ENCODE measurements around the gene NMNAT3.

The NMNAT3 gene

DNA sequence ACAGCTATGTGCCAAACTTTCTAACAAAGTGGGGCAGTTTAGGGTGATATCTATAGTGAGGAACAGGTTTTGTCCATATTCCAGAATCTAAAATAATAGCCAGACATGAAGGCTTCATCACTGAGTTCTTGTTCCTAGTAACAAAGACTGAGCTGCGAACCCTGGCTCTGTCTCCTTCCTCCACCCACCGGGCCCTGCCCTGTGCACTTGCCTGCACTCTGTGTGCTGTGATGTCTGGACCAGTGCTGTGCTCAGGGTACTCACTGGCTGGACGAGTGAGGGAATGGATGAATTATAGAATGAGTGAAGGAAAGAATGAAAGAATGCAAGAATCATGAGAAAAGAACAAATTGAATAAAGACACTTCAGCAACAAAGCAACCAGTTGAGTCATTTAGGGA, 8.9 kb upstream of the NMNAT3 start:
- no peak for TF ChIP-seq EZH2phosphoT487 (conservative IDR thresholded peaks at IDR 0.05; ENCODE audit: low read length)
- TF ChIP-seq, protein P1, sequence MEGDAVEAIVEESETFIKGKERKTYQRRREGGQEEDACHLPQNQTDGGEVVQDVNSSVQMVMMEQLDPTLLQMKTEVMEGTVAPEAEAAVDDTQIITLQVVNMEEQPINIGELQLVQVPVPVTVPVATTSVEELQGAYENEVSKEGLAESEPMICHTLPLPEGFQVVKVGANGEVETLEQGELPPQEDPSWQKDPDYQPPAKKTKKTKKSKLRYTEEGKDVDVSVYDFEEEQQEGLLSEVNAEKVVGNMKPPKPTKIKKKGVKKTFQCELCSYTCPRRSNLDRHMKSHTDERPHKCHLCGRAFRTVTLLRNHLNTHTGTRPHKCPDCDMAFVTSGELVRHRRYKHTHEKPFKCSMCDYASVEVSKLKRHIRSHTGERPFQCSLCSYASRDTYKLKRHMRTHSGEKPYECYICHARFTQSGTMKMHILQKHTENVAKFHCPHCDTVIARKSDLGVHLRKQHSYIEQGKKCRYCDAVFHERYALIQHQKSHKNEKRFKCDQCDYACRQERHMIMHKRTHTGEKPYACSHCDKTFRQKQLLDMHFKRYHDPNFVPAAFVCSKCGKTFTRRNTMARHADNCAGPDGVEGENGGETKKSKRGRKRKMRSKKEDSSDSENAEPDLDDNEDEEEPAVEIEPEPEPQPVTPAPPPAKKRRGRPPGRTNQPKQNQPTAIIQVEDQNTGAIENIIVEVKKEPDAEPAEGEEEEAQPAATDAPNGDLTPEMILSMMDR (IDR thresholded peaks at IDR 0.05; ENCODE audit: insufficient read depth, low read length, poor library complexity, severe bottlenecking): no peak
- no peaks in the 10 kb centered on the region for H3K9me3 ChIP-seq (ENCODE audit: insufficient read depth, low read length)
- no peak overlapping the region for H3K27ac ChIP-seq (ENCODE audit: low read depth, low read length)
- H2AFZ ChIP-seq (ENCODE audit: low read depth, low read length, severe bottlenecking): no peak overlapping the region
- H3K27me3 ChIP-seq (ENCODE audit: low read length): no peaks in the 10 kb centered on the region
- no peak overlapping the region for H3K9ac ChIP-seq (ENCODE audit: low read length)
- H3K36me3 ChIP-seq (ENCODE audit: low read length): no peaks in the 10 kb centered on the region
- H3K79me2 ChIP-seq (ENCODE audit: insufficient read depth, low read length): no peaks in the 10 kb centered on the region
- no peaks in the 10 kb centered on the region for H3F3A ChIP-seq (ENCODE audit: insufficient read depth)
- H3K4me3 ChIP-seq (ENCODE audit: insufficient read depth, low read length, poor library complexity, severe bottlenecking): no peak overlapping the region
- H3K4me2 ChIP-seq (ENCODE audit: low read depth, low read length, poor library complexity, severe bottlenecking): no peak overlapping the region
- no peaks in the 10 kb centered on the region for H4K20me1 ChIP-seq (ENCODE audit: low read depth, low read length)
- no peaks in the 10 kb centered on the region for H3K9me2 ChIP-seq (replicated peaks; ENCODE audit: insufficient read depth, low read length)

DNA sequence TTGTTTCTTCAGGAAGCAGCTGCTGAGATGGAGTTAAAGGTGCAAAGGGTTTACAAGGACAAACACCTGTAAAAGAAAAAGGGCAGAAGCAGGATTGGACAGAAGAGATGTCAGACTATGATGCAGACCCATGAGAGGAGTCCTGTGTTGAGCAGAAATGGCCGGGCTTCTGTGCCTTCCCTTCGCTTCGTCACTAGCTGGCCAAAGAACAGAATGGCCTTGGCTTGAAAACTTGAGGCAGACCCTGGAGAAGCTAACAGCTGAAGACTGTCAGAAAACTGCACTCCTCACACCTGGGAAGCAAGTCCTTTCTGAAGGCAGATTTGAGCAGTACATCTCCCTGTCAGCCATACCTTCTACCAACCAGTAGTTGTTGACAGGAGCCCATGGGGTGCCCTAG, 8.4 kb upstream of the NMNAT3 start:
- H3F3A ChIP-seq (ENCODE audit: insufficient read depth): no peaks in the 10 kb centered on the region
- H3K9me2 ChIP-seq (replicated peaks; ENCODE audit: insufficient read depth, low read length): no peaks in the 10 kb centered on the region
- no peaks in the 10 kb centered on the region for H3K9me3 ChIP-seq (ENCODE audit: insufficient read depth, low read length)
- no peak overlapping the region for H3K9ac ChIP-seq (ENCODE audit: low read length)
- no peaks in the 10 kb centered on the region for H3K79me2 ChIP-seq (ENCODE audit: insufficient read depth, low read length)
- no peaks in the 10 kb centered on the region for H4K20me1 ChIP-seq (ENCODE audit: low read depth, low read length)
- no peak overlapping the region for H3K4me3 ChIP-seq (ENCODE audit: insufficient read depth, low read length, poor library complexity, severe bottlenecking)
- H3K36me3 ChIP-seq (ENCODE audit: low read length): no peaks in the 10 kb centered on the region
- no peaks in the 10 kb centered on the region for H3K27me3 ChIP-seq (ENCODE audit: low read length)
- H2AFZ ChIP-seq (ENCODE audit: low read depth, low read length, severe bottlenecking): no peak overlapping the region
- TF ChIP-seq, protein P1 (IDR thresholded peaks at IDR 0.05; ENCODE audit: insufficient read depth, low read length, poor library complexity, severe bottlenecking): no peak
- no peak overlapping the region for H3K4me2 ChIP-seq (ENCODE audit: low read depth, low read length, poor library complexity, severe bottlenecking)
- H3K27ac ChIP-seq (ENCODE audit: low read depth, low read length): no peak overlapping the region

DNA sequence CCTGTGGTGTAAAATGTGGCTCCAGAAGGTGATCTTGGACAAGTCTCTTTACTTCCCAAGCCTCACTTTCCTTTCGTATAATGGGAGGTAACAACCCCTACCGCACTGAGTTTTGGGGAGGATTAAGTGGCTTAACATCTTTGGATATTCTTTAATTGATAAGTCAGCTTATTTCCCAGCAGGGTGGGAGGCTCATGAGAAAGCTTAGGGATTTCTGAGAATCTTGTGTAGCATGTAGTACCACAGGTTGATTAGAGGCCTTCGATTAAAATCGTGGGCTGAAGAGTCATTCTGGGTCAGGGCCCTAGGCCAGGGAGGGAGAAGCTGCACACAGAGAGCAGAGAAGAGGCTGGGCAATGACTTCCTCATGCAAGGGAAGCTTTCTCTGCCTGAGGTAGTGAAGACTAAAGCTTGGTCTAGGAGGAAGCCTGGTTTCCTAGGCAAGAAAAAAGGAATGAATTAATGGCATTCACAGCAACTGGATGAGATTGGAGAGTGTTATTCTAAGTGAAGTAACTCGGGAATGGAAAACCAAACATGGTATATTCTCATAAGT, 1.5 kb upstream of the NMNAT3 start:
- H3K4me3 ChIP-seq (ENCODE audit: insufficient read depth, low read length, poor library complexity, severe bottlenecking): no peak overlapping the region
- H2AFZ ChIP-seq (ENCODE audit: low read depth, low read length, severe bottlenecking): no peak overlapping the region
- H3K27me3 ChIP-seq (ENCODE audit: low read length): no peaks in the 10 kb centered on the region
- H3K9me2 ChIP-seq (replicated peaks; ENCODE audit: insufficient read depth, low read length): no peaks in the 10 kb centered on the region
- no peak overlapping the region for H3K9ac ChIP-seq (ENCODE audit: low read length)
- no peak overlapping the region for H3K4me2 ChIP-seq (ENCODE audit: low read depth, low read length, poor library complexity, severe bottlenecking)
- no peak overlapping the region for H3K27ac ChIP-seq (ENCODE audit: low read depth, low read length)
- H3F3A ChIP-seq (ENCODE audit: insufficient read depth): no peaks in the 10 kb centered on the region
- no peaks in the 10 kb centered on the region for H3K79me2 ChIP-seq (ENCODE audit: insufficient read depth, low read length)
- no peaks in the 10 kb centered on the region for H3K9me3 ChIP-seq (ENCODE audit: insufficient read depth, low read length)
- H4K20me1 ChIP-seq (ENCODE audit: low read depth, low read length): no peaks in the 10 kb centered on the region
- TF ChIP-seq EZH2phosphoT487 (conservative IDR thresholded peaks at IDR 0.05; ENCODE audit: low read length): no peak
- TF ChIP-seq, protein P1 (IDR thresholded peaks at IDR 0.05; ENCODE audit: insufficient read depth, low read length, poor library complexity, severe bottlenecking): no peak
- H3K36me3 ChIP-seq (ENCODE audit: low read length): no peaks in the 10 kb centered on the region

Data from SU-DHL-6 (cell line).